Measurements from ENCODE around the gene DACT1.

DNA sequence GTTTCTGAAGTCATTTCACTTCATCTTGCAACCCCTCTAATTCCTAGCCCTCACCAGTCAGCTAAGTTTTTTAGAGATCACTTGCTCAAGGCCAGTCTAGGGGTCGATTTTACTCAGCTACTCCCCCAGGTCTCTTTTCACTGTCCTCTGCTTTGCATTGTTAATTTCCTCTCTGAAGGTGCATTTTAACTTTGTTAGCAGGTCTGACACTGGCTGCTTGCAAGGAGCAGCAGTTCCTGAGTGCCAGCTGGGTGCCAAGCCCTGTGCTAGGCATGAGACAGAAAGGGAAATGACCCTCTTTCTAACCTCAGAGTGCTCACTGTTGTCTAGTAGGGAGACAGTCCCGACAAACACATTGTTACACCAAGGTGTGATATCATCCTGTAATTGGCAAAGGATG is 17.8 kb upstream of the DACT1 start:
- TF ChIP-seq, protein P1, sequence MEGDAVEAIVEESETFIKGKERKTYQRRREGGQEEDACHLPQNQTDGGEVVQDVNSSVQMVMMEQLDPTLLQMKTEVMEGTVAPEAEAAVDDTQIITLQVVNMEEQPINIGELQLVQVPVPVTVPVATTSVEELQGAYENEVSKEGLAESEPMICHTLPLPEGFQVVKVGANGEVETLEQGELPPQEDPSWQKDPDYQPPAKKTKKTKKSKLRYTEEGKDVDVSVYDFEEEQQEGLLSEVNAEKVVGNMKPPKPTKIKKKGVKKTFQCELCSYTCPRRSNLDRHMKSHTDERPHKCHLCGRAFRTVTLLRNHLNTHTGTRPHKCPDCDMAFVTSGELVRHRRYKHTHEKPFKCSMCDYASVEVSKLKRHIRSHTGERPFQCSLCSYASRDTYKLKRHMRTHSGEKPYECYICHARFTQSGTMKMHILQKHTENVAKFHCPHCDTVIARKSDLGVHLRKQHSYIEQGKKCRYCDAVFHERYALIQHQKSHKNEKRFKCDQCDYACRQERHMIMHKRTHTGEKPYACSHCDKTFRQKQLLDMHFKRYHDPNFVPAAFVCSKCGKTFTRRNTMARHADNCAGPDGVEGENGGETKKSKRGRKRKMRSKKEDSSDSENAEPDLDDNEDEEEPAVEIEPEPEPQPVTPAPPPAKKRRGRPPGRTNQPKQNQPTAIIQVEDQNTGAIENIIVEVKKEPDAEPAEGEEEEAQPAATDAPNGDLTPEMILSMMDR (IDR thresholded peaks at IDR 0.05): no peak
- TF ChIP-seq POLR2AphosphoS5 (IDR thresholded peaks at IDR 0.05) (no peak), POLR2A (IDR thresholded peaks at IDR 0.05; ENCODE audit: low read depth) (no peak)

All from esophagus muscularis mucosa (tissue), 3 donors.